HEK293T (cell line): Measurements from ENCODE around the gene SLC22A12.

Experiments
- BHLHE40 ChIP-seq: fragments of 450-650 bp; IDR thresholded peaks from 2 replicates; pipeline ENCODE4 v1.6.1; 2016; ENCODE audit warnings: mild to moderate bottlenecking, moderate library complexity, borderline replicate concordance
- FOXA1 ChIP-seq: fragments of 450-650 bp; IDR thresholded peaks from 2 replicates; pipeline ENCODE4 v1.6.1; 2016; ENCODE audit warnings: mild to moderate bottlenecking
- FOXK2 ChIP-seq: fragments of 450-650 bp; IDR thresholded peaks from 2 replicates; pipeline ENCODE4 v1.6.1; 2016; ENCODE audit warnings: mild to moderate bottlenecking
- FOXM1 ChIP-seq: fragments of 450-650 bp; IDR thresholded peaks from 2 replicates; pipeline ENCODE4 v1.6.1; 2017; ENCODE audit warnings: mild to moderate bottlenecking, borderline replicate concordance
- LEF1 ChIP-seq: fragments of 450-650 bp; IDR thresholded peaks from 2 replicates; pipeline ENCODE4 v1.6.1; 2017; ENCODE audit warnings: mild to moderate bottlenecking, borderline replicate concordance
- SP1 ChIP-seq: fragments of 450-650 bp; IDR thresholded peaks from 2 replicates; pipeline ENCODE4 v1.6.1; 2017
- SUZ12 ChIP-seq: fragments of 450-650 bp; IDR thresholded peaks from 2 replicates; pipeline ENCODE4 v1.6.1; 2016; ENCODE audit warnings: mild to moderate bottlenecking
- ZNF384 ChIP-seq: fragments of 450-650 bp; IDR thresholded peaks from 2 replicates; pipeline ENCODE4 v1.6.1; 2016

DNA sequence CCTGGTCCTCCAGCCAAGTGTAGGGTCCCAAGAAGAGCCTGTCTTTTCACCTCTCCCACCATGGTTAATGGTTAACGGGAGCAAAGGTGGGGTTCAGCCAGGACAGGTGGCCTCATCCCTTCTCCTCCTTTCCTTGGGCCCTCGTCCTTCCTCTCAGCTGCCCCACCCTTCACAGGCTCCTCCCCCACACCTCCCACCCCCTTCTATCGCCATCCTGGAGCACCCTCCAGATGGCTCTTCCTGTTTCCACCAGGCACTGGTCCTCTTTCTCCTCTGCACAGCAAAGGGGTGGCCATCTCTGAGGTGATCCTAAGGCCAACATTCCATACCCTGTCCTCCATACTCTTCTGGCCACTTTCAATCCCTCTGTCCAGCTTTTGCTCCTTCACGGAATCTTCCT, 48.9 kb downstream of the SLC22A12 start:
- TF ChIP-seq FOXA1 (no peak), SP1 (no peak), ZNF384 (no peak), FOXK2 (no peak), SUZ12 (no peak), FOXM1 (no peak), LEF1 (no peak), BHLHE40 (no peak)
